ENCODE results near the gene RASL12.
"Not testable (repeated sequence)": the region's sequence is repeated elsewhere in the genome, so short reads cannot be mapped to it uniquely, and the experiment has no call there.

RASL12 gene

GRCh38 chr15:65091946-65092770 lies 24.4 kb upstream of the RASL12 start:
- DNase-seq, result no peak

GRCh38 chr15:65089206-65089824 lies 21.5 kb upstream of the RASL12 start:
- DNase-seq, result no peak

- no peak for DNase-seq
Measured at GRCh38 chr15:65088643-65089021, 20.8 kb upstream of the RASL12 start.

GRCh38 chr15:65087873-65088642 lies 20.3 kb upstream of the RASL12 start:
- no peak for DNase-seq

GRCh38 chr15:65087411-65087810 lies 19.6 kb upstream of the RASL12 start:
- no peak for DNase-seq

GRCh38 chr15:65086680-65087111 lies 18.9 kb upstream of the RASL12 start:
- no peak for DNase-seq

- DNase-seq, result no peak
Measured at GRCh38 chr15:65085990-65086679, 18.3 kb upstream of the RASL12 start.

- DNase-seq, result no peak
Measured at GRCh38 chr15:65085207-65085753, 17.5 kb upstream of the RASL12 start.

- no peak for DNase-seq
Measured at GRCh38 chr15:65084500-65085206, 16.9 kb upstream of the RASL12 start.

- DNase-seq, result no peak
Measured at GRCh38 chr15:65083262-65083701, 15.5 kb upstream of the RASL12 start.

GRCh38 chr15:65082303-65082953 lies 14.6 kb upstream of the RASL12 start:
- DNase-seq, result no peak

GRCh38 chr15:65081758-65082157 lies 14.0 kb upstream of the RASL12 start:
- peak; percentile 15 for DNase-seq

- no peak for DNase-seq
Measured at GRCh38 chr15:65081270-65081669, 13.5 kb upstream of the RASL12 start.

- DNase-seq, result no peak
Measured at GRCh38 chr15:65079580-65079979, 11.8 kb upstream of the RASL12 start.

GRCh38 chr15:65077981-65078352 lies 10.2 kb upstream of the RASL12 start:
- DNase-seq, result peak; percentile 60

GRCh38 chr15:65077291-65077980 lies 9.6 kb upstream of the RASL12 start:
- DNase-seq, result no peak

- no peak for DNase-seq
Measured at GRCh38 chr15:65076486-65077290, 8.9 kb upstream of the RASL12 start, which contains the start of gene KBTBD13. KBTBD13 (plus strand) TSS chr15:65076746; CDS start chr15:65076816, 70 bp downstream.

- DNase-seq, result not testable (repeated sequence)
Measured at GRCh38 chr15:65075607-65076395, 8.0 kb upstream of the RASL12 start.

GRCh38 chr15:65074946-65075345 lies 7.2 kb upstream of the RASL12 start:
- not testable (repeated sequence) for DNase-seq

All from stimulated activated CD4-positive, alpha-beta T cell treated with anti-CD3 and anti-CD28 coated beads, Interleukin-4, amount 100 ng/mL, for 1 hour (primary cell).